Measurements from ENCODE around the gene MAP7.

The MAP7 gene

GRCh38 chr6:136359851-136360250, 190.4 kb downstream of the MAP7 start:
- no peak overlapping the region for H3K4me3 ChIP-seq (ENCODE audit: low read depth, low read length)
- no peak overlapping the region for H3K27ac ChIP-seq
- DNase-seq: no peak
- H3K27me3 ChIP-seq (ENCODE audit: insufficient read depth, low read depth, severe bottlenecking): no peaks in the 10 kb centered on the region
- no peaks in the 10 kb centered on the region for H3K9me3 ChIP-seq (ENCODE audit: severe bottlenecking)
- TF ChIP-seq CTCF (IDR thresholded peaks at IDR 0.05; ENCODE audit: low read depth, low read length): no peak
- peaks cover 6% of the 10 kb centered on the region for H3K36me3 ChIP-seq

GRCh38 chr6:136351518-136352110, 198.6 kb downstream of the MAP7 start:
- TF ChIP-seq CTCF (IDR thresholded peaks at IDR 0.05; ENCODE audit: low read depth, low read length): no peak
- Histone ChIP-seq H3K27me3 (ENCODE audit: insufficient read depth, low read depth, severe bottlenecking) (no peaks in the 10 kb centered on the region), H3K36me3 (no peaks in the 10 kb centered on the region), H3K27ac (no peak overlapping the region), H3K9me3 (ENCODE audit: severe bottlenecking) (no peaks in the 10 kb centered on the region), H3K4me3 (ENCODE audit: low read depth, low read length) (no peak overlapping the region)
- DNase-seq: no peak

- no peak for DNase-seq
- Histone ChIP-seq H3K4me3 (ENCODE audit: low read depth, low read length) (no peak overlapping the region), H3K9me3 (ENCODE audit: severe bottlenecking) (no peaks in the 10 kb centered on the region), H3K27ac (no peak overlapping the region), H3K36me3 (no peaks in the 10 kb centered on the region), H3K27me3 (ENCODE audit: insufficient read depth, low read depth, severe bottlenecking) (no peaks in the 10 kb centered on the region)
- no peak for TF ChIP-seq CTCF (IDR thresholded peaks at IDR 0.05; ENCODE audit: low read depth, low read length)
These were observed 199.3 kb downstream of the MAP7 start for GRCh38 chr6:136350914-136351313.

- Histone ChIP-seq H3K27me3 (ENCODE audit: insufficient read depth, low read depth, severe bottlenecking) (no peaks in the 10 kb centered on the region), H3K27ac (no peak overlapping the region), H3K4me3 (ENCODE audit: low read depth, low read length) (no peak overlapping the region), H3K36me3 (no peaks in the 10 kb centered on the region), H3K9me3 (ENCODE audit: severe bottlenecking) (no peaks in the 10 kb centered on the region)
- TF ChIP-seq CTCF (IDR thresholded peaks at IDR 0.05; ENCODE audit: low read depth, low read length): no peak
- DNase-seq: no peak
These were observed 202.4 kb downstream of the MAP7 start for GRCh38 chr6:136347847-136348246.

GRCh38 chr6:136345145-136345544, 205.1 kb downstream of the MAP7 start:
- H3K27ac ChIP-seq: no peak overlapping the region
- H3K36me3 ChIP-seq: no peaks in the 10 kb centered on the region
- no peak overlapping the region for H3K4me3 ChIP-seq (ENCODE audit: low read depth, low read length)
- H3K9me3 ChIP-seq (ENCODE audit: severe bottlenecking): no peaks in the 10 kb centered on the region
- no peak for TF ChIP-seq CTCF (IDR thresholded peaks at IDR 0.05; ENCODE audit: low read depth, low read length)
- H3K27me3 ChIP-seq (ENCODE audit: insufficient read depth, low read depth, severe bottlenecking): no peaks in the 10 kb centered on the region
- DNase-seq: no peak

- Histone ChIP-seq H3K27ac (no peak overlapping the region), H3K4me3 (ENCODE audit: low read depth, low read length) (no peak overlapping the region), H3K27me3 (ENCODE audit: insufficient read depth, low read depth, severe bottlenecking) (no peaks in the 10 kb centered on the region), H3K36me3 (no peaks in the 10 kb centered on the region), H3K9me3 (ENCODE audit: severe bottlenecking) (no peaks in the 10 kb centered on the region)
- no peak for DNase-seq
- no peak for TF ChIP-seq CTCF (IDR thresholded peaks at IDR 0.05; ENCODE audit: low read depth, low read length)
These were observed 205.8 kb downstream of the MAP7 start for GRCh38 chr6:136344420-136344819.

Measured in WERI-Rb-1 (cell line).